Measurements from ENCODE around the gene LRRC14B.

LRRC14B gene

DNA sequence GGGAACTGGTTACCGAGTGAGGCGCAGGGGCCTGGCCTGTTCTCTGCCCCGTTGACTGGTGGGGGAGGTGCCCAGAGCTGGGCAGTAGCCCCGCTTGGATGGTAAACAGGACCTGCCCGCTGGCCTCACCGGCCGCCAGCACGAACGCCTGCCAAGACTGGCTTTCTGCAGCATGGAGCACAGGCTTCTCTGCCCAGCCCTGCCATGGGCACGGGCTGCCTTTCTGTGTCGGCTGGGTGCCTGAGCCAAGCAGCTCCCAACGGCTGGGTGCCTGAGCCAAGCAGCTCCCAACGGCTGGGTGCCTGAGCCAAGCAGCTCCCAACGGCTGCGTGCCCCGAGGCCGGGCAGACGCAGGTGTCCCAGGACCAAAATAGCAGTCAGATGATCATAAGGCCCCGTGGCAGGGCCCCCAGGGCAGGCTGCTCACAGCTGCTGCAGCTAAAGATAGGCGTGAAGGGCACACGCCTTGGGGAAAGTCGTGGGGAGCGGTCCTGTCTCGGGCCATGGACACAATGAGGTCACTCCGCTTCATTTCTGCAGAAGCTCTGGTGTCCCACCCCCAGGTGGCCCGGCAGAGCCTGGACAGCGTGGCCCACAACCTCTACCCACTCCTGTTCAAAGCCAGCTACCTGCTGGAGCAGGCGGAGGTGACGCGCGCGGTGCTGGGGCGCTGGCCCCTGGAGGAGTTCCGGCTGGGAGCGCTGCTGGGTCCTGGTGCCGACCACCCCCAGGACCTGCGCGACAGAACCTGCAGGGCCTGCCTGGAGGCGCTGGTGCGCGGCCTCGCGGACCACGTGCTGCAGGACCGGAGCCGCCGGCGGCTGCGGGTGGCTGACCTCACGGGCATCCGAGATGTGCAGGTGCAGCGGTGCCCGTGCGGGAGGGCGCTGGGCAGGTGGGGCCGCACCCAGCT lies at the start of gene LRRC14B:
TSS of gene LRRC14B (plus strand) at position 460 of the 913 bp plus-strand sequence. CDS start at position 504, 44 bp downstream.
- DNase-seq: peak in 1 of 2 donors; percentile 30

DNA sequence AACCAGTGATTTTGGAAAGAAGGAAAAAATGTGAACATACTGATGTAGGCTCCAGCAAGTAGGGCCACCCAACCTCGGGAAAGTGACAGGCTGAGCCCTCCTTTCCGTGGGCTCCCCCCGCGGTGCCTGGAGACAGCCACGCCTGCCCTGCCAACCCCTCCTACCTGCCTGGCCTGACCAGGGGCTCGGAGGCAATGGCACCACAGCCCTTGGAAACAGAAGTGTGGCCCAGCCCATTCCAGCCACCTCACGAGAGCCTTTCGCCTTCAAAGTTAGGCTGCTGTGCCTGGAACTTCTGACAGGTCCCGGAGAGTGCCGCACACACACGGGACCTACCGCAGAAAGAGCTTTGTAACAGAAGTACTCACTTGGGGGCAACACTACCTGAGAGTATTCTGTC lies 49.5 kb upstream of the LRRC14B start:
- no peak for DNase-seq

DNA sequence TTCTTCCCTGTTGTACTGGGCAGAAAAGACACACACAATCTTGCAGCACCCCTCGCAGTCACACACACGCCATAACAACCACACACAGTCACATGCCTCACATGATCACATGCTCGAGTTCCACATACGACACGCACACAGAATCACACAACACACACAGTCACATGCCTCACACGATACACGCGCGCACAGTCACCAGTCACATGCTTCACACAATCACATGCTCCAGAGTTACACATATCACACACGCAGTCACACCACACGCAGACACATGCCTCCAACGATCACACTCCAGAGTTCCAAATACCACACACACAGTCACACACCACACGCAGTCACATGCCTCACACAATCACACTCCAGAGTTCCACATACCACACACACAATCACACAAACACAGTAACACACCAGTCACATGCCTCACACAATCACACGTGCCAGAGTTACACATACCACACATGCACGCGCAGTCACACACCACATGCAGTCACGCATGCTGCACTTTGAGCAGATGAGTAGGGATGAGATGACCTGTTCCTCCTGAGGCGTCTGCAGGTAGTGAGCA lies 49.0 kb upstream of the LRRC14B start:
- no peak for DNase-seq

DNA sequence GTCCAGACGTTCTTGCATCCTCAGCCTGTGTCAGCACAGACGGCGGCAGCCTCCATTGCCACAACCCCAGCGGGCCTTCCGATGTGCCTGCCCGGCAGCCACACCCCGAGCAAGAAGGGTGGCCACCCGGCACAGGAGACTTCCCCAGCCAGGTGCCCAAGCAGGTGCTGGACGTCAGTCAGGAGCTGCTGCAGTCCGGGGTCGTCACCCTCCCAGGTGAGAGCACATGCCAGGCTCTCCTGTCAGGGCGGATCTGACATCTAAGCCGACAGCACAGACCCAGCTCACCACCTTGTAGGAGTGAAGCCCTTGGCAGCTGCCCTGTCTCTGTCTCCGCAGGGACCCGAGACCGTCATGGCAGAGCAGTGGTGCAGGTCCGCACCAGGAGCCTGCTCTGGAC lies 48.3 kb upstream of the LRRC14B start:
- DNase-seq: no peak

DNA sequence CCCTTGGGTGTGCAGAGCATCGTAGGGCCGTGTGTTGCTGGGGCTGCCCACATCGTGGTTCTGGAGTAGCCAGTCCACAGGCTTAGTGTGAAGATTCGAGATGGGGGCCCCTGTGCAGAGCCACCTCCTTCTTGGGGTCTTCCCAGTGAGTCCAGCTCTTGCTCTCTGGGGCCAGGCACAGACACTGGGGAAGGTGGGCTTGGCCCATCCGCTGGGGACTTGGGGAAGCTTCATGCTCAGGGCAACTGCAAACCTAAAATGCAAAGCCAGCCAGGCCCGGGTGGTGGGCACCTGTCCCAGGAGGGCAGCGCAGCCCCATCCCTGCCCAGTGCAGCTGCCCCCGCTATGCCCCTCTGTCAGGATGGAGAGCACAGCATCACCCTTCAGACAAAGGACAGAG lies 46.4 kb upstream of the LRRC14B start:
- DNase-seq: no peak

DNA sequence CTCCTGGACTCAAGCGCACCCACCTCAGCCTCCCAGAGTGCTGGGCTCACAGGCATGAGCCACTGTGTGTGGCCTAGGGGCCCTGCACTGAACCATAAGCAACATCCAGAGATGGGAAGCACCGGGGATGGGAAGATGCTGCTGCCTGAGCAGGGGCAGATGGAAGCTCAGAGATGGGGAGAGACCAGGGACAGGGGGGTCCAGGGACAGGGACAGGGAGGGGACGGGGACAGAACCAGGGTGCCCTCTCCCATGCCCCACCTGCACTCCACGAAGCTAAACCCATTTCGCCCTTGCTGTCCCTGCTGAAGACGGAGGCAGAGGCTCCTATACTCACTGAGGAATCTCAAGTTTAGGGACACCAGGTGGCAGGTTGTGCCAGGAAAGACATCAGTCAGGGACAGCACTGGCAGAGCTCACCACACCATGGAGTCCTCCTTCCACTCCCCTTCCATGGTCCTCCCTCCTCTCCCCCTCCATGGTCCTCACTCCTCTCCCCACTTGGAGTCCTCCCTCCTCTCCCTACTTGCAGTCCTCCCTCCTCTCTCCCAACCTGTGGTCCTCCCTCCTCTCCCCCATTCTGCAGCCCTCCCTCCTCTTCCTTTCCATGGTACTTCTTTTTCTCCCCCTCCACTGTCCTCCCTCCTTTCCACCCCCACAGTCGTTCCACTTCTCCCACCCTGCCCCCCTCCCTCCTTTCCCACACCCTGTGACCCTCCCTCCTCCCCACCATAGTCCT lies 45.5 kb upstream of the LRRC14B start:
- DNase-seq: no peak

DNA sequence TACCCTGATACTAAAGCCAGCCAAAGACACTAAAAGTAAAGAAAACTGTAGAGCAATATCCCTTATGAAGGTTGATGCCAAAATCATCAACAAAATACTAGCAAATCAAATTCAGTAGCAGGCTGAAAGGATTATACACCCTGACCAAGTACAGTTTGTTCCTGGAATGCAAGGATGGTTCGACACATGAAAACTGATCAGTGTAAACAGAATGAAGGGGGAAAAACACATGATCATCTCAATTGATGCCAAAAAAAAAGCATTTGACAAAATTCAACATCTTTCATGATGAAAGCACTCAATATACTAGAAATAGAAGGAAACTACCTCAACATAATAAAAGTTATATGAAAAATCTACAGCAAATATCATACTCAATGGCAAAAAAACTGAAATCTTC lies 43.5 kb upstream of the LRRC14B start:
- no peak for DNase-seq

DNA sequence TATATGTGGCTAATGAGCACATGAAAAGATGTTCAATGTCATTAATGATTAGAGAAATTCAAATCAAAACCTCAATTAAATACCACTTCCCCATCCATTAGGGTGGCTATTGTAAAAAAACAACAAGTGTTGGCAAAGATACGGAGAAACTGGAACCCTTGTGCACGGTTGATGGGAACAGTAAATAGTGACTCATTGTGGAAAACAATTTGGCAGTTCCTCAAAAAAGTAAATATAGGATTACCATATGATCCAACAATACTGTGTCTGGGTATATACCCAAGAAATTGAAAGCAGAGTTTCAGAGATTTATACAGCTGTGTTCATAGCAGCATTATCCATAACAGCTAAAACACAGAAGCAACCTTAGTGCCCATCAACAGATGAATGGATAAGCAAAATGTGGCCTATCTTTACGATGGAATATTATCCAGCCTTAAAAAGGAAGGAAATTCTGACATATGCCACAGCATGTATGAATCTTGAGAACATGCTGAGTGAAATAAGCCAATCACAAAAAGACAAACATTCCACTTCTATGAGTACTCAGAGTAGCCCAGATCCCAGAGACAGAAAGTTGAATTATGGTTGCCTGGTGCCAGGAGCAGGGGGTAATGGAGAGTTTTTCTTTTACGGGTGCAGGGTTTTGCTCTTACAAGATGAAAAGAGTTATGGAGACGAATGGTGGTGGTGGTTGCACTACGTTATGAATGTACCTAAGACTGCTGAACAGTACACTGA lies 41.4 kb upstream of the LRRC14B start:
- DNase-seq: no peak

DNA sequence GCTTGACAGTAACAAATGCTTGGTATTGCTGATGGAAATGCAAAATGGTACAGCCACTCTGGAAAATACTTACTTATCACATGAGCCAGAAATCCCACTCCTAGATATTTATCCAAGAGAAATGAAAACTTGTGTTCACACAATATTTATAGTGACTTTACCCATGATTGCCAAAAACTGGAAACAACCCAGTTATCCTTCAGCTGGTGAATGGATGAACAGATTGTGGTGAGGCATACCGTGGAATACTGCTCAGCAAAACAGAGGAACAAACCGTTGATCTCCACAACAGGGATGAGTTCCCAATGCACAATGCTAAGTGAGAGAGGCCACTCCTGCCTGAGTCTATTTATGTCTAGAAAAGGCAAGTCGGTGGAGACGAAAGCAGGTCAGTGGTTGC lies 40.5 kb upstream of the LRRC14B start:
- DNase-seq: no peak

DNA sequence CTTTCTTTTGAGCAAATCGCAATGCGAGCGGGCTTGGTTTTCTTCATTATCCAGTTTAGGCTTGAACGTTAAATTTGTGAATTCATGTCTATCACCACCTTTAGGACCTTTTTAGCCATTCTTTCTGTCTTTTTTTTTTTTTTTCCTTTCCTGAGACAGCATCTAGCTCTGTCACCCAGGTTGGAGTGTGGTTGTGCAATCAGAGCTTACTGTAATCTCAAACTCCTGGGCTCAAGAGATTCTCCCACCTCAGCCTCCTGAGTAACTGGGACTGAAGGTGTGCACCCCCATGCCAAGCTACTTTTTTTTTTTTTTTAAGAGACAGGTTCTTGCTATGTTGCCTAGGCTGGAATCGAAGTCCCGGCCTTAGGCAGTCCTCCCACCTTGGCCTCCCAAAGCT lies 39.2 kb upstream of the LRRC14B start:
- no peak for DNase-seq

DNA sequence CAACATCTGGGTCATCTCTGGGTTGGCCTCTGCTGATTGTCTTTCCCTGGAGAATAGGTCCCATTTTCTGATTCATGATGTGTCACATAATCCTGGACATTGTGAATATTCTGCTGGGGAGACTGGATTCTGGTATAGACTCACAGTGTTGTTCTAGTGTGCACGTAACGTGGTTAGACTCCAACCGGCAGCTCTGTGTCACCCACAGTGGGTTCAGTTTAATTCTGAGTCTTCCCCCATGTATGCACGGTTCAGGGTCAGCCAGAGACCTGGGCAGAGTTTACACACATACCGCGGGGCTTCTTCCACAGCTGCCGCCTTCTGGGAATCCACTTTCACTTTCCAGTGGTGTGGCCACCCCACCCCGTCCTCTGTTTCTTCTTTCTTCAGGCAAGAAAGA lies 38.0 kb upstream of the LRRC14B start:
- DNase-seq: no peak

DNA sequence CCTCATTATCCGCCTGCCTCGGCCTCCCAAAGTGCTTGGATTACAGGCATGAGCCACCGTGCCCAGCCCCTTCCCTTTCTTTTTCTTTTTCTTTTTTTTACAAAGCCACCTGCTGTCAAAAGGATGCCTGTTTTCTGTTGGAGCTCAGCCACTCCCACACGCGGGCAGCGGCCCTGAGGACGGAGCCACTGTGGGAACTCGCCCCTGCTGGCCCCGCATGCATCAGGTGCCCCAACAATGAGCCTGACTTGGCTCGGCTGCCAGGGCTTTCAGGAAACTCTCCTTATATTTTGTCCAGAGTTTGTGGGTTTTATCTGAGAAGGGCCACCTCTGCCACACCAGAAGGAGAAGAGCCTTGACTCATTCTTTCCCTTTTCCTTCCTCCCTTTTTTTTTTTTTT lies 37.1 kb upstream of the LRRC14B start:
- DNase-seq: no peak

DNA sequence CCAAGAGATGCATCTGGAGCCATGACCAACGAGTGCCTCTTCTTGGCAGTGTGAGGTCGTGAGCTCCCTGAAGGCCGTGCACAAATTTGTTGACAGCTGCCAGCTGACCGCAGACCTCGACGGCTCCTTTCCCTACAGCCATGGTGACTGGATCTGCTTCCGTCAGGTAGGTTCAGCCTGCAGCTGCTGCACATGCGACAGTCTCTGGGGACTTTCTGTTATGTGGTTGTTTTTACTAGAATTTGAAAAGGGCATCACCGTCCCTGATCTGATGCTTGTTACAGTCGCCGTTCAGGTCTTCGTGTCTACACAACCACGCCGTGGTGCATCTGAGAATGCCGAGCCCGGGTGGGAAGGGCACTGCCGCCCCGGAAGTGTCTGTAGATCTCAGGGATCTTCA lies 36.5 kb upstream of the LRRC14B start:
- no peak for DNase-seq

DNA sequence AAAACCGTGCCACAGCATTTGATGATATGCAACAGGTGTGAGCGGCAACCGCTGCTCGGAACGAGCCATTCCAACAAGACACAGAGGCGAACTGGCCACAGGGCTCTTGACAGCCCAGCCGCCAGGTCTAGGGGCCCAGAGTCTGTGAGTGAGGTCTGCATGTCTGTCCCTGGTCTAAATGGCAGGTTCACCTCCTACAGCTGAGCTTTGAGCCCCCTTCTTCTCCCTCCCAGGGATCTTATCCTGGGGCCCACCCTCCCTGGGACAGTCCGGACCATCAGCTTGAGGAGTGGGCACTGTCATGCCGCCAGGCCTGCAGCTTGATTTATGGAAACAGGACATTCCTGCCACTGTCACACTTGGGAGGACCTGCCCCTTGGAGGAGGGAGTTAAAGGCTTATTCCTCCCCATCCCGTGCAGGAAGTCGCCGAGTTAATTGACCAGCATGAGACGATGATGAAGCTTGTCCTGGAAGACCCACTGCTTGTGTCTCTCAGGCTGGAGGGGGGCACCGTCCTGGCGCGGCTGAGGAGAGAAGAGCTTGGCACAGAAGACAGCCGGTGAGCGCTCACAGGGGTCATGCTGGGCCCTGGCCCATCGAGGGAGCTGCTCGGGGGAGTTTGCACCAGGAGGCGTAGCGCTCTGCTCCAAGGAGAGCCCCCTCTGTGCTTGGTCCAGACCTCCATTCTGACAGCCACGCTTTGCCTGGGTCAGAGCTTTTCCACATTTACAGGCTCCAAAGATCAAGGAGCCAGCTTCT lies 35.5 kb upstream of the LRRC14B start:
- DNase-seq: no peak

DNA sequence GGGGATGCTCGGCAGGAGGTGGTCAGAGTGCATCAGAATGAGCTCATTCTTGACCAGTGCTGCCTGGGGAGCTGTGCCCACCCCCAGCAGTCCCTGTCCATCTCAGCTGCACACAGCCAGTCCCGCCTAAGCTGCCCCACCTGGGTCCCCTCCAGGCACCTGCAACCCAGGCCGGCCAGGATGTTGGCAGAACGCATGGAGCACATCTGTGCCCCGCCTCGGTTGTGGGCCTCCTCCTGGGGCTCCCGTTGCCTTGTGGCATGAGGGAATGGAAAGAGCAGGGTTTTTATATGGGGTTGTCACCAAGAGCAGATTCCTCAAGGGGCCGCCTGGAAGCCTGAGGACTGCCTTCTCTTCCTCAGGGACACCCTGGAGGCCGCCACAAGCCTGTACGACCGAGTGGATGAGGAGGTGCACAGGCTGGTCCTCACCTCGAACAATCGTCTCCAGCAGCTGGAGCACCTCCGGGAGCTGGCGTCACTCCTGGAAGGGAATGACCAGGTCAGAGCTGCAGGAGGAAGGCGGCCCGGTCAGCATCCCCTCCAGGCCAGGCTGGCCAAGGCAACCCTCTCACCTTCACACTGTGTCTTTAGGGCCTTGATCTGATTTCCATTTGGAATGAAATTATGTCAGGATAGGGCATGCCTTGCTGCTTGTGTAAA lies 34.8 kb upstream of the LRRC14B start:
- DNase-seq: no peak

DNA sequence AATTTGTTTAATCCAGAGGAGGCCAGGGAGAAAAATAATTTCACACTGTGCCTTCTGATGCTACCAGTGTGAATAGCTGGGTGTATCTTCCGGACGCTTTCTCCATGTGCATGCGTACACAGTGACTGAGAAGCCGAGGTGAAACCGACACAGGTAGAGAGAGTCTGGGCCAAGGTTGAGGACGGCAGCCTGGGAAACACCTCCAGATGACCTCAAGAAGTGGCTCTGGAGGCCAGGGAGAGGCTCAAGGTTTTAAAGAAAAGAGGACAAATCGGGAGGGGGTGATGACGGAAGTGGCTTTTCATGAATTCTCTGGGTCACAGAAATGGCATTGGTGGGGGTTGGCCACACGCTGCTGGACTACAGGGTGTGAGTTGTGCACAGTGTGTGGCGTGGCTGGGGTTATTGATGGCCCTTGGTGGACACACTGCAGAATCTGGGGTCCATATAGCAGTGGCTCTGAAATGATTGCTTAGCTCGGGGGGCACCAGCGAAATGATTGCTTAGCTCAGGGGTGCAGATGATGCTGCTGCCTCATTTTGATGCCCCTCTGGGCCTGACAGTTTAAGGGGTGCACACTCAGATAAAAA lies 34.1 kb upstream of the LRRC14B start:
- DNase-seq: no peak

DNA sequence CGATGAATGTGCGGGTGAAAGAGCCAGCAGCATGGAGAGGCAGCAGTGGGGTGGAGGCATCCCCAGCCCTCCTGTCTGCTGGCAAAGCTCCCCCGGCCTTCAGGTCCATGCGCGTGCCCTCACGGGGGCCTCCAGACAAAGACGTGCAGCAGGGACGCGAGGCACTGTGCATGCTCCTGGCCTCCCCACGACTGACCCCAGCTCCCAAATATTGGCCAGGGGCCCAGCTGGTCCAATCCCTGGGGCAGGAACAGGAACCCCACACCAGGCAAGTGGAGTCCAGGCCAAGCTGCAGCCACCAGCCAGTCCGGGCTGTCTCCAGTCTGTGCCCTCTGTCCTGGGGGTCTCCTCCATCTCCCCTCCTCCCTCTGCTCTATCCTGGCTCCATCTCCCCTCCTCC lies 33.5 kb upstream of the LRRC14B start:
- no peak for DNase-seq

DNA sequence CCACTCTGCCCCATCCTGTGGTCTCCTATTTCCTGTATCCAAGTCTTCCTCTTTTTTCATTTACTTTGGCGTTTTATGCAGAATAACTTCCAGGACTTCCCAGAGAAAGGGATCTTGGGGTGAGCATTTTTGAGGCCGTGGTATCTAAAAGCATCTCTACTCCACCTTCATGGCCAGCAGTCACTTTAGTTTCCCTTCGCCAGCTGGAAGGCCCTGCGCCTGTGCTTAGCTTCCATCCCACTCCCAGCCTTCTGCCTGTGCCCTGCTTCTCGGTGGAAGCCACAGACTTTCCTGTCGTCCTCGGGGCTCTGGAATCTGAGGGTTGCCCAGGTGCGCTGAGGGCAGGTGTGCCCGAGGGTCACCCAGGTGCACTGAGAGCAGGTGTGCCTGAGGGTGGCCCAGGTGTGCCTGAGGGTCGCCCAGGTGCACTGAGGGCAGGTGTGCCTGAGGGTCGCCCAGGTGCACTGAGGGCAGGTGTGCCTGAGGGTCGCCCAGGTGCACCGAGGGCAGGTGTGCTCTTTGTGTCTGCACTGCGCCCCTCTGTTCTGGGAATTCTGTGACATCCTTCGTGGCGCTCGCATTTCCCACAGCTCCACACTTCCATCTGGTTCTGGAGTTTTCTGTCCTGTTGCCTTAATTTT lies 32.4 kb upstream of the LRRC14B start:
- no peak for DNase-seq

DNA sequence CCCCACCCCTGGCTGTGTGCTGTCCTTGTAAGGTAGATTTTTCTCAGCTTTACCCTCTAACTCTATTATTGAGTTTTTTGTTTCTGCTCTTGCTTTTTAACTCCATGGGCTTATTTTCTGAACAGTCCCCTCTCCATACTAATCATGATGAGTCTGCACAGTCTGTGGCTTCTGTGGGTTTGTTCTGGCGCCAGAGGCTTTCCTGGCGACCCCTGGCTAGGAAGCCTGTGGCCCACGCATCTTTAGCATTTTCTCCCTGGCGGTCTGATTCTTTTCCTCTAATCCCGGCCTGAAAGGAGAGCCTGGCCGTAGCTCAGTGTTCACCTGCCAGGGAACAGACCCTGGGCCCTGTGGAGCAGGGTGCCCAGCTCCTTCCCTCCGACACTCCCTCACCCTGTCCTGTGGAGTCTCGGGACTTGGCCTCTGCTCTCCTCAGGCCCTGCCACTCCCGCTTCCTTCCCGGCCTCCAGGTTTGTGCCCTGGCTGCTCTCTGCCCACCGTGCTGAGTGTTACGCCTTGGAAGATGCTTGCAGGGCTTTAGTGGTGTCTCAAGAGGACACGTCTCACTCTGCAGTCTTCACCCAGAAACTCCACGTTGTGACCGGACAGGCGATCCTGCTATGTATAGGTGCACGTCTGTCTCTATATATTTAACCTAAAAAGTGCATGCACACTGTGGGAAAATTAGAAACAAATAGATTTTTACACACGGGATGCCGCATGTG lies 31.7 kb upstream of the LRRC14B start:
- DNase-seq: no peak

DNA sequence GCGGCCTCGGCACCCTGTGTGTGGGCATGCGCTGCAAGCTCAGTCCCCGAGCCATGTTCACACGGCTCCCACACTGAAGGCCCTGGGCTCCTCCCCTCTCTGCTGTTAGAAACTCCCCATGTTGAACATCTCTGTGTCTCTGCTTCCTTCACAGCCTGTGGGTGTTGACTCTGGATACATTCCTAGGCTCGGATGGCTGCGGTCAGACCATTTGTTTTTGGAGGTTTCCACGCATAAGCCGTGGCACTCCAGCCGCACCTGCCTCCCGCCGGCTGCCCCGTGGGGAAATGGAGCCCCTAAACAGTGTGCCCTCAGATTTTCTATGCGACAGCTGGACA lies 31.2 kb upstream of the LRRC14B start:
- DNase-seq: no peak
